ENCODE measurements around the gene HEXIM1. TPM values are rescaled to one million over a fixed set of nuclear protein-coding genes. Genes with fewer than 3 reads are reported as not detected.

Gene HEXIM1
- total RNA-seq, 2 experiments from 2014 or later, result 50.5 to 50.9 TPM

- Histone ChIP-seq H3K4me3 (ENCODE audit: low read length) (no peak overlapping the region), H3K4me1 (ENCODE audit: insufficient read depth, low read length) (no peaks in the 10 kb centered on the region), H3K36me3 (ENCODE audit: insufficient read depth, low read length) (peaks cover 73% of the 10 kb centered on the region), H3K27me3 (ENCODE audit: control insufficient read depth in 1 of 2, insufficient read depth in 2 of 2, low read length in 2 of 2) (no peaks in the 10 kb centered on the region), H3K27ac (ENCODE audit: low read depth in 1 of 2, low read length in 2 of 2) (no peak overlapping the region), H3K9me3 (ENCODE audit: control insufficient read depth in 1 of 2, insufficient read depth in 1 of 2, low read length in 2 of 2) (no peaks in the 10 kb centered on the region)
- Mint-ChIP-seq H3K27me3 (no peaks in the 10 kb centered on the region), H3K36me3 (ENCODE audit: low read depth) (peaks cover 57% of the 10 kb centered on the region), H3K27ac (no peak overlapping the region), H3K9me3 (no peaks in the 10 kb centered on the region), H3K4me1 (ENCODE audit: low read depth) (no peaks in the 10 kb centered on the region), H3K4me3 (no peak overlapping the region)
- ChIA-PET CTCF (no interaction called here), POLR2A (no interaction called here)
- intact Hi-C loops (cut with DNase I, micrococcal nuclease), result no loop called here
- no peak for DNase-seq
- ATAC-seq (ENCODE audit: poor library complexity), result no peak
- TF ChIP-seq CTCF (IDR thresholded peaks at IDR 0.05), result no peak
These were observed 43.2 kb upstream of the HEXIM1 start for GRCh38 chr17:45104907-45105624.

GRCh38 chr17:45106096-45106495, 42.2 kb upstream of the HEXIM1 start:
- no peaks in the 10 kb centered on the region for H3K27me3 ChIP-seq (ENCODE audit: control insufficient read depth in 1 of 2, insufficient read depth in 2 of 2, low read length in 2 of 2)

GRCh38 chr17:45106582-45106981, 41.7 kb upstream of the HEXIM1 start:
- no peak for TF ChIP-seq CTCF (IDR thresholded peaks at IDR 0.05)
- Mint-ChIP-seq H3K27me3 (no peaks in the 10 kb centered on the region), H3K36me3 (ENCODE audit: low read depth) (peaks cover 56% of the 10 kb centered on the region), H3K9me3 (no peaks in the 10 kb centered on the region), H3K27ac (no peak overlapping the region), H3K4me3 (no peak overlapping the region), H3K4me1 (ENCODE audit: low read depth) (no peaks in the 10 kb centered on the region)
- H3K4me1 ChIP-seq (ENCODE audit: insufficient read depth, low read length), result no peaks in the 10 kb centered on the region
- ChIA-PET CTCF (no interaction called here), POLR2A (no interaction called here)
- no peaks in the 10 kb centered on the region for H3K9me3 ChIP-seq (ENCODE audit: control insufficient read depth in 1 of 2, insufficient read depth in 1 of 2, low read length in 2 of 2)
- H3K27ac ChIP-seq (ENCODE audit: low read depth in 1 of 2, low read length in 2 of 2), result no peak overlapping the region
- H3K27me3 ChIP-seq (ENCODE audit: control insufficient read depth in 1 of 2, insufficient read depth in 2 of 2, low read length in 2 of 2), result no peaks in the 10 kb centered on the region
- no peak for ATAC-seq (ENCODE audit: poor library complexity)
- no peak overlapping the region for H3K4me3 ChIP-seq (ENCODE audit: low read length)
- DNase-seq, result no peak
- H3K36me3 ChIP-seq (ENCODE audit: insufficient read depth, low read length), result peaks cover 68% of the 10 kb centered on the region
- intact Hi-C loops (cut with DNase I, micrococcal nuclease), result no loop called here

More at GRCh38 chr17:45106096-45106495, 42.2 kb upstream of the HEXIM1 start:
- ChIA-PET POLR2A (no interaction called here), CTCF (no interaction called here)
- ATAC-seq (ENCODE audit: poor library complexity) (no peak), DNase-seq (no peak)
- peaks cover 72% of the 10 kb centered on the region for H3K36me3 ChIP-seq (ENCODE audit: insufficient read depth, low read length)
- Mint-ChIP-seq H3K9me3 (no peaks in the 10 kb centered on the region), H3K27ac (no peak overlapping the region), H3K27me3 (no peaks in the 10 kb centered on the region), H3K4me1 (ENCODE audit: low read depth) (no peaks in the 10 kb centered on the region), H3K36me3 (ENCODE audit: low read depth) (peaks cover 57% of the 10 kb centered on the region), H3K4me3 (no peak overlapping the region)
- intact Hi-C loops (cut with DNase I, micrococcal nuclease), result no loop called here
- H3K9me3 ChIP-seq (ENCODE audit: control insufficient read depth in 1 of 2, insufficient read depth in 1 of 2, low read length in 2 of 2), result no peaks in the 10 kb centered on the region
- no peak overlapping the region for H3K27ac ChIP-seq (ENCODE audit: low read depth in 1 of 2, low read length in 2 of 2)
- H3K4me3 ChIP-seq (ENCODE audit: low read length), result no peak overlapping the region
- no peaks in the 10 kb centered on the region for H3K4me1 ChIP-seq (ENCODE audit: insufficient read depth, low read length)
- no peak for TF ChIP-seq CTCF (IDR thresholded peaks at IDR 0.05)

Data from CD4-positive, alpha-beta T cell (primary cell).